Mucosa of descending colon (tissue), 3 donors: ENCODE results near the gene ADNP. TPM values are rescaled to one million over a fixed set of nuclear protein-coding genes. Genes with fewer than 3 reads are reported as not detected.

Source experiments
- ATAC-seq: fragments of 200-7000 bp; cut with Tn5 transposase; one replicate; pipeline ENCODE4 v1.9.1; 2020; ENCODE audit warnings: mild to moderate bottlenecking, moderate library complexity
- DNase-seq, 3 donors: peaks; one replicate each; pipeline ENCODE4 v3.0.0-alpha.2; 2020
- H3K36me3 ChIP-seq: fragments of 200-600 bp; one replicate; pipeline ENCODE4 v1.8.0; 2021; ENCODE audit warnings: low read depth, mild to moderate bottlenecking
- H3K4me1 ChIP-seq: fragments of 200-600 bp; one replicate; pipeline ENCODE4 v1.8.0; 2021; ENCODE audit warnings: low read depth, mild to moderate bottlenecking
- H3K4me3 ChIP-seq: fragments of 200-600 bp; one replicate; pipeline ENCODE4 v1.8.0; 2021; ENCODE audit warnings: mild to moderate bottlenecking
- H3K9me3 ChIP-seq: fragments of 200-600 bp; one replicate; pipeline ENCODE4 v1.8.0; 2021; ENCODE audit warnings: mild to moderate bottlenecking
- CTCF ChIP-seq: fragments of 200-600 bp; IDR thresholded peaks from one replicate; pipeline ENCODE4 v1.8.0; 2022; ENCODE audit warnings: antibody characterized with exemption, mild to moderate bottlenecking
- intact Hi-C, 2 donors: fragments of 100-400 bp; cut with DNase I in 1 of 2; cut with micrococcal nuclease in 1 of 2; formaldehyde crosslinking; loops; one replicate each; pipeline versions ENCODE4 v1.11.0 to v1.11.1; 2022; cut with DNase I, micrococcal nuclease
- total RNA-seq, 3 donors: library from RNA; stranded (reverse); fragmentation: NEBNext Ultra II Directional in 2 of 3; extraction: Animal tissue kit (Norgen Biotek cat#: 25700) in 2 of 3; gene quantifications; one replicate each; pipeline versions ENCODE4 v1.2.1 to v1.2.4, GENCODE V29; 2021 to 2023
- donor health status: DM: no; HTN: no; CAD: no; lungs with moderate emphysema.
- donor health status: DM: no; HTN: no; CAD: no.
- donor health status: DM: no; HTN: yes; CAD: no.

The ADNP gene
- total RNA-seq, 3 donors from 2014 or later, result 51.3 to 68.6 (median 61.4) TPM

DNA sequence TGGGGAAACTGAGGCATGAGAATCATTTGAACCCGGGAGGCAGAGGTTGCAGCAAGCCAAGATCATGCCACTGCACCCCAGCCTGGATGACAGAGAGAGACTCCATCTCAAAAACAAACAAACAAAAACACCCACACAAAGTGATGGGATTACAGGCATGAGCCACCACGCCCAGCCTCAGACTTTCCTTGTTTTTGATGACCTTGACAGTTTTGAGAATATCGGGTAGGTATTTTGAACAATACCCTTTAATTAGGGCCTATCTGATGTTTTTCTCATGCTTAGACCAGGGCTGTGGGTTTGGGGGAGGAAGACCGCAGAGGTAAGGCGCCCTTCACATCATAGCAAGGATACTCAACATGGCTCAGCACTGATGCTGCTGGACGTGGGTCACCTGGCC lies 63.4 kb downstream of the ADNP start:
- no peaks in the 10 kb centered on the region for H3K9me3 ChIP-seq
- intact Hi-C loops, result no loop called here
- no peak for TF ChIP-seq CTCF

DNA sequence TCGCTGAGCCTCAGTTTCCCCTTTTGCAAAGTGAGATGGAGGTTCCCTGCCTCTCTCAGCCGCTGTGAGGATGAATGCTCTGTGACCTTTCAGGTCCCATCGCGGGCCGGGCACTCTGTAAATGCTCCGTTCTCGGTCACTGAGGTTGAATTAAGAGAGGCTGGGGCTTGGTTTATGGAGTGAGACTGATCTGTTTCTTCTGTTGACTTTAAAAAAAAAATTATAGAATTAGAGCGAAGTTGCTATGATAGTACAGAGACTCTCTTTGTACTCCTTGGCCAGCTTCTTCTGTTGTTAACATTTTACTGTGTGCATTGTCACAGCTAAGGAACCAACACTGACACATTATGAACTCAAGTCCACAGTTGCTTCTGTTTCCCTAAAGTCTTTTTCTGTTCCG lies 64.4 kb downstream of the ADNP start:
- Histone ChIP-seq H3K36me3 (no peaks in the 10 kb centered on the region), H3K4me1 (no peaks in the 10 kb centered on the region), H3K4me3 (no peak overlapping the region), H3K9me3 (no peaks in the 10 kb centered on the region)
- intact Hi-C loops, result no loop called here
- no peak for ATAC-seq
- TF ChIP-seq CTCF, result no peak
- DNase-seq, result no peak

More for the DNA sequence above, 63.4 kb downstream of the ADNP start:
- no peak for DNase-seq
- Histone ChIP-seq H3K4me1 (no peaks in the 10 kb centered on the region), H3K4me3 (no peak overlapping the region), H3K36me3 (no peaks in the 10 kb centered on the region)
- ATAC-seq, result no peak

DNA sequence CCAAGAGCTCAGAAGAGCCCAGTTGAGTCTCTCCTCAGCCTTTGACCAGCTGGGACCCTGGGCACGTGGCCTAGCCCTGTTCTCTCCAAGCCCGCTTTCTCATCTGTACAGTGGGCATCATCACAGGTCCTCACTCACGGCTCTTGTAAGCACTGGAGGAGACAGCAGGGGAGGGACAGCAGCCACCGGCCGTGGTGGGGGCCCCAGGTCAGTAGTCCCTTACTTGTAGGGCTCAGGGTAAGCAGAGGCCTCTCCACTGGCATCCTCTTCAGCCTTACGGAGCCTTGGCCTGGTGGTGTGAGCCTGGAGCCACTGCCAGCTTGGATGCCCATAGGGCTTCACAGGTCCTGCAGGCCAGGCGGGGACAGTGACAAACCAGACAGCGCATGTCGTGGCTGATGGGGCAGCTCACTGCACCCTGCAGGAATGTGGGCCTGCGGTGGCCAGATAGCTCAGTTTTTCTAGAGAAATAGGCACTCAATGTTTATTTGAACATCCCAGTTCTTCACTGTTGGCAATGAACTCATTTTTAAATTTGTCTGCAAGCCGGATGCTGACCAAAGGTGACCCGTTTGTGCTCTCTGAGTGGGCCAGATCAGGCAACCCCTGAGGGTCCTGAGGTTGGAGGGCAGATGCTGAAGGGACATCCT lies 65.1 kb downstream of the ADNP start:
- Histone ChIP-seq H3K4me1 (no peaks in the 10 kb centered on the region), H3K36me3 (no peaks in the 10 kb centered on the region), H3K4me3 (no peak overlapping the region), H3K9me3 (no peaks in the 10 kb centered on the region)
- intact Hi-C loops, result no loop called here
- DNase-seq, result no peak
- ATAC-seq, result no peak
- no peak for TF ChIP-seq CTCF

- intact Hi-C loops, result no loop called here
- DNase-seq (no peak), ATAC-seq (no peak)
- no peak for TF ChIP-seq CTCF
- no peaks in the 10 kb centered on the region for H3K36me3 ChIP-seq
- no peaks in the 10 kb centered on the region for H3K9me3 ChIP-seq
- no peak overlapping the region for H3K4me3 ChIP-seq
- no peaks in the 10 kb centered on the region for H3K4me1 ChIP-seq
Measured at GRCh38 chr20:50865591-50865990, 65.6 kb downstream of the ADNP start.

- no peaks in the 10 kb centered on the region for H3K36me3 ChIP-seq
- H3K9me3 ChIP-seq, result no peaks in the 10 kb centered on the region
- intact Hi-C loops, result no loop called here
- TF ChIP-seq CTCF, result no peak
- no peak for DNase-seq
- H3K4me3 ChIP-seq, result no peak overlapping the region
- ATAC-seq, result no peak
- H3K4me1 ChIP-seq, result no peaks in the 10 kb centered on the region
Measured at GRCh38 chr20:50865114-50865513, 66.1 kb downstream of the ADNP start.

DNA sequence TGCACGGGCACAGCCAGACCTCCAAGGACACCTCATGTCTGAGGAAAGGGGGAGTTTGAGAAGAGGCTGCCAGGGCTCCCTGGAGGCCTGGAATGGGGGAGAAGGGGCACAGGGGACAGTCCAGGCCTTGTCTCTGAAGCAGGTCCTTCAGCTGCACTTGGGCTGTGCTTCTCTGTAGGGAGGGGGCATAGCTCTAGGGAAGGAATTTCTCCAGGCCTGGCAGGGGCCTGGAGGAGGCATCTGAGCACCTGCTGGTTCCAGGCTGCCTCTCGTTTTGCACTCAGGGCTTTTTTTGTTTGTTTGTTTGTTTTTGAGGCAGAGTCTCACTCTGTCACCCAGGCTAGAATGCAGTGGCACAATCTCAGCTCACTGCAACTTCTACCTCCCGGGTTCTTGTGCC lies 68.7 kb downstream of the ADNP start:
- no peak for TF ChIP-seq CTCF
- no peak for DNase-seq
- Histone ChIP-seq H3K36me3 (no peaks in the 10 kb centered on the region), H3K4me3 (no peak overlapping the region), H3K9me3 (no peaks in the 10 kb centered on the region), H3K4me1 (no peaks in the 10 kb centered on the region)
- intact Hi-C loops, result no loop called here
- no peak for ATAC-seq
